Measurements from ENCODE around the gene APOL1.

- TF ChIP-seq CTCF (IDR thresholded peaks at IDR 0.05) = no peak
- TF ChIP-seq EZH2 (IDR thresholded peaks at IDR 0.05; ENCODE audit: borderline replicate concordance, insufficient read depth, low read depth, low read length, poor library complexity, severe bottlenecking) = no peak
These were observed 26.7 kb upstream of the APOL1 start for GRCh38 chr22:36226189-36226588.

Data from B cell (primary cell).